ENCODE measurements around the gene CPSF4.

The CPSF4 gene

GRCh38 chr7:99402854-99403253 is 35.9 kb upstream of the CPSF4 start:
- DNase-seq (ENCODE audit: low read depth): no peak

GRCh38 chr7:99403764-99404163 is 35.0 kb upstream of the CPSF4 start:
- no peak for DNase-seq (ENCODE audit: low read depth)
- no peak for TF ChIP-seq CTCF (IDR thresholded peaks at IDR 0.05; ENCODE audit: insufficient read depth, low read depth, low read length, missing control alignments)
- H3K4me3 ChIP-seq (ENCODE audit: low read depth, low read length): no peak overlapping the region

More at GRCh38 chr7:99402854-99403253, 35.9 kb upstream of the CPSF4 start:
- TF ChIP-seq CTCF (IDR thresholded peaks at IDR 0.05; ENCODE audit: insufficient read depth, low read depth, low read length, missing control alignments): no peak
- no peak overlapping the region for H3K4me3 ChIP-seq (ENCODE audit: low read depth, low read length)

GRCh38 chr7:99404235-99404976 is 34.3 kb upstream of the CPSF4 start:
- TF ChIP-seq CTCF (IDR thresholded peaks at IDR 0.05; ENCODE audit: insufficient read depth, low read depth, low read length, missing control alignments): no peak
- H3K4me3 ChIP-seq (ENCODE audit: low read depth, low read length): no peak overlapping the region
- no peak for DNase-seq (ENCODE audit: low read depth)

GRCh38 chr7:99404977-99405320 is 33.8 kb upstream of the CPSF4 start:
- no peak overlapping the region for H3K4me3 ChIP-seq (ENCODE audit: low read depth, low read length)
- no peak for TF ChIP-seq CTCF (IDR thresholded peaks at IDR 0.05; ENCODE audit: insufficient read depth, low read depth, low read length, missing control alignments)
- no peak for DNase-seq (ENCODE audit: low read depth)

- peak; percentile 44 for DNase-seq (ENCODE audit: low read depth)
- peak overlapping the region; percentile 73 for H3K4me3 ChIP-seq (ENCODE audit: low read depth, low read length)
- no peak for TF ChIP-seq CTCF (IDR thresholded peaks at IDR 0.05; ENCODE audit: insufficient read depth, low read depth, low read length, missing control alignments)
These were observed 32.2 kb upstream of the CPSF4 start for GRCh38 chr7:99406557-99406956.

GRCh38 chr7:99407872-99408378 is 30.8 kb upstream of the CPSF4 start:
- peak; percentile 46 for DNase-seq (ENCODE audit: low read depth)
- TF ChIP-seq CTCF (IDR thresholded peaks at IDR 0.05; ENCODE audit: insufficient read depth, low read depth, low read length, missing control alignments): no peak

More at GRCh38 chr7:99407872-99408378, 30.8 kb upstream of the CPSF4 start:
- peak overlapping the region; percentile 73 for H3K4me3 ChIP-seq (ENCODE audit: low read depth, low read length)

Measured in GM12865 (cell line).